Panc1 (cell line): Measurements from ENCODE around the gene SND1.

Experiments used
- POLR2AphosphoS5 ChIP-seq: IDR thresholded peaks from 2 replicates; pipeline ENCODE4 v1.6.1; 2012; ENCODE audit warnings: mild to moderate bottlenecking, low read depth, low read length, moderate library complexity
- SIN3A ChIP-seq: IDR thresholded peaks from 2 replicates; pipeline ENCODE4 v1.6.1; 2012; ENCODE audit warnings: low read depth, mild to moderate bottlenecking, low read length, moderate library complexity, borderline replicate concordance; ENCODE audit not compliant: insufficient read depth
- TF ChIP-seq, protein P1 (sequence below): fragments of 450-650 bp; IDR thresholded peaks from 2 replicates; pipeline ENCODE4 v1.5.1; 2017; ENCODE audit warnings: mild to moderate bottlenecking
- TF ChIP-seq, protein P2 (sequence below), 2 experiments: IDR thresholded peaks; 2 replicates each; pipeline ENCODE4 v1.6.1; 2011 to 2012; ENCODE audit warnings: low read depth in 2 of 2, control low read depth in 1 of 2, low read length in 1 of 2, mild to moderate bottlenecking in 1 of 2, moderate library complexity in 1 of 2; ENCODE audit not compliant: insufficient read depth in 1 of 2

DNA sequence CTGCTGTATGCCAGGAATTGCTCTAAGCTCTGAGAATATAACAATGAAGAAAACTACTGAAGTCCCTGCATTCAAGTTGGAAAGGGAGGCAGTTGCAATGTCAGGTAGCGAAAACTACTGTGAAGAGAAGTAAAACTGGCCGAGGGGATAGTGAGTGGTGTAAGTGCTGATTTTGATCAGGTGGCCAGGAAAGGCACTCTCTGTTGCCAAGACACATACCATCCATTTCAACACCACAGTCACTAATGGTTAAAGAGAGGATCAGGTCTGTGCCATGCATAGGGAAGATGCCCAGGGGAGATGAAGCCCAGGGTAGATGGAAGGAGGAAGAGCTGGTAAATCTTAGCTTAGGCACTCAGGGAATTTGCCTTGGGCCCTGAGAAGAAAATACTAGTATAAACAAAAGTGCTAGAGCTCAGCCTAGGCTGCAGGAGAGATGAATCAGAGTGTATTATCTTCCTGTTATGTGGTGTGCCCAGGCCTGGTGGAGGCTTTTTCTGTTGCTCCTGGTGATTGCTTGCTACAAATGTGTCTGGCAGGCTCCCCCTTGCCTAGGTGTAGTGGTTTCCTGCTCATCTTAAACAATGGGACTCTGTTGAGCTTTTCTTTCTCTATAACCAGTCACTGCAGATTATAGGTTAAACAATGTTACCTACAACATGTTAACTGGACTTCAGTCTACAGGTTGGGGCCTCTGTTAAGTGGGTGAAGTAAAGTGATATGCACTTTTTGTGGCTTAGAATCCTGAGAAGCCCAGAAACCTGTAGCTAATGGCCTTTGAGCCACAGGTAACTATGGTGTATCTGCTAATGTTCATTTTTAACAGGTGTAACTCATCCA, 253.7 kb downstream of the SND1 start:
- TF ChIP-seq, protein P1, sequence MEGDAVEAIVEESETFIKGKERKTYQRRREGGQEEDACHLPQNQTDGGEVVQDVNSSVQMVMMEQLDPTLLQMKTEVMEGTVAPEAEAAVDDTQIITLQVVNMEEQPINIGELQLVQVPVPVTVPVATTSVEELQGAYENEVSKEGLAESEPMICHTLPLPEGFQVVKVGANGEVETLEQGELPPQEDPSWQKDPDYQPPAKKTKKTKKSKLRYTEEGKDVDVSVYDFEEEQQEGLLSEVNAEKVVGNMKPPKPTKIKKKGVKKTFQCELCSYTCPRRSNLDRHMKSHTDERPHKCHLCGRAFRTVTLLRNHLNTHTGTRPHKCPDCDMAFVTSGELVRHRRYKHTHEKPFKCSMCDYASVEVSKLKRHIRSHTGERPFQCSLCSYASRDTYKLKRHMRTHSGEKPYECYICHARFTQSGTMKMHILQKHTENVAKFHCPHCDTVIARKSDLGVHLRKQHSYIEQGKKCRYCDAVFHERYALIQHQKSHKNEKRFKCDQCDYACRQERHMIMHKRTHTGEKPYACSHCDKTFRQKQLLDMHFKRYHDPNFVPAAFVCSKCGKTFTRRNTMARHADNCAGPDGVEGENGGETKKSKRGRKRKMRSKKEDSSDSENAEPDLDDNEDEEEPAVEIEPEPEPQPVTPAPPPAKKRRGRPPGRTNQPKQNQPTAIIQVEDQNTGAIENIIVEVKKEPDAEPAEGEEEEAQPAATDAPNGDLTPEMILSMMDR, result no peak
- TF ChIP-seq POLR2AphosphoS5, result no peak
- TF ChIP-seq, protein P2, sequence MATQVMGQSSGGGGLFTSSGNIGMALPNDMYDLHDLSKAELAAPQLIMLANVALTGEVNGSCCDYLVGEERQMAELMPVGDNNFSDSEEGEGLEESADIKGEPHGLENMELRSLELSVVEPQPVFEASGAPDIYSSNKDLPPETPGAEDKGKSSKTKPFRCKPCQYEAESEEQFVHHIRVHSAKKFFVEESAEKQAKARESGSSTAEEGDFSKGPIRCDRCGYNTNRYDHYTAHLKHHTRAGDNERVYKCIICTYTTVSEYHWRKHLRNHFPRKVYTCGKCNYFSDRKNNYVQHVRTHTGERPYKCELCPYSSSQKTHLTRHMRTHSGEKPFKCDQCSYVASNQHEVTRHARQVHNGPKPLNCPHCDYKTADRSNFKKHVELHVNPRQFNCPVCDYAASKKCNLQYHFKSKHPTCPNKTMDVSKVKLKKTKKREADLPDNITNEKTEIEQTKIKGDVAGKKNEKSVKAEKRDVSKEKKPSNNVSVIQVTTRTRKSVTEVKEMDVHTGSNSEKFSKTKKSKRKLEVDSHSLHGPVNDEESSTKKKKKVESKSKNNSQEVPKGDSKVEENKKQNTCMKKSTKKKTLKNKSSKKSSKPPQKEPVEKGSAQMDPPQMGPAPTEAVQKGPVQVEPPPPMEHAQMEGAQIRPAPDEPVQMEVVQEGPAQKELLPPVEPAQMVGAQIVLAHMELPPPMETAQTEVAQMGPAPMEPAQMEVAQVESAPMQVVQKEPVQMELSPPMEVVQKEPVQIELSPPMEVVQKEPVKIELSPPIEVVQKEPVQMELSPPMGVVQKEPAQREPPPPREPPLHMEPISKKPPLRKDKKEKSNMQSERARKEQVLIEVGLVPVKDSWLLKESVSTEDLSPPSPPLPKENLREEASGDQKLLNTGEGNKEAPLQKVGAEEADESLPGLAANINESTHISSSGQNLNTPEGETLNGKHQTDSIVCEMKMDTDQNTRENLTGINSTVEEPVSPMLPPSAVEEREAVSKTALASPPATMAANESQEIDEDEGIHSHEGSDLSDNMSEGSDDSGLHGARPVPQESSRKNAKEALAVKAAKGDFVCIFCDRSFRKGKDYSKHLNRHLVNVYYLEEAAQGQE (IDR thresholded peaks at IDR 0.05; ENCODE audit: insufficient read depth in 1 of 2, low read depth in 2 of 2, low read length in 1 of 2), result no peak
- TF ChIP-seq SIN3A, result no peak
